DOHH2 (cell line): ENCODE measurements around the gene HLF.

ENCODE experiments used
- H3F3A ChIP-seq: fragments of 200-600 bp; sonication (generic), shearing (Covaris generic); 2 replicates; pipeline ENCODE4 v1.6.0; 2016; ENCODE audit warnings: antibody characterized with exemption, mild to moderate bottlenecking; ENCODE audit not compliant: control insufficient read depth, insufficient read depth
- H3K27ac ChIP-seq: fragments of 200-600 bp; sonication (generic); 2 replicates; pipeline ENCODE4 v1.5.1; 2014; ENCODE audit warnings: low read depth, mild to moderate bottlenecking, low read length, moderate library complexity
- H3K27me3 ChIP-seq: fragments of 200-600 bp; sonication (generic); 2 replicates; pipeline ENCODE4 v1.6.1; 2014; ENCODE audit warnings: mild to moderate bottlenecking, low read length, mixed read lengths; ENCODE audit not compliant: control insufficient read depth
- H3K36me3 ChIP-seq: fragments of 200-600 bp; sonication (generic); 2 replicates; pipeline ENCODE4 v1.6.1; 2014; ENCODE audit warnings: mild to moderate bottlenecking, low read length, moderate library complexity, mixed read lengths; ENCODE audit not compliant: control insufficient read depth
- H3K4me1 ChIP-seq: fragments of 200-600 bp; sonication (generic); 2 replicates; pipeline ENCODE4 v1.6.1; 2014; ENCODE audit warnings: mild to moderate bottlenecking, low read length, mixed read lengths; ENCODE audit not compliant: control insufficient read depth
- H3K4me2 ChIP-seq: fragments of 200-600 bp; sonication (generic); 2 replicates; pipeline ENCODE4 v1.6.0; 2014; ENCODE audit warnings: mild to moderate bottlenecking, low read length, moderate library complexity
- H3K4me3 ChIP-seq: fragments of 200-600 bp; sonication (generic); 2 replicates; pipeline ENCODE4 v1.5.1; 2014; ENCODE audit warnings: mild to moderate bottlenecking, low read length, mixed read lengths
- H3K79me2 ChIP-seq: fragments of 200-600 bp; sonication (generic); 2 replicates; pipeline ENCODE4 v1.6.1; 2014; ENCODE audit warnings: mild to moderate bottlenecking, low read length, mixed read lengths; ENCODE audit not compliant: control insufficient read depth
- H3K9me2 ChIP-seq: fragments of 200-600 bp; sonication (generic); replicated peaks from 2 replicates; pipeline ENCODE4 v1.6.1; 2014; ENCODE audit warnings: mild to moderate bottlenecking, low read length, mixed read lengths; ENCODE audit not compliant: control insufficient read depth
- H3K9me3 ChIP-seq: fragments of 200-600 bp; sonication (generic); 2 replicates; pipeline ENCODE4 v1.6.1; 2014; ENCODE audit warnings: antibody characterized with exemption, low read length, mixed read lengths; ENCODE audit not compliant: control insufficient read depth, insufficient read depth
- H4K20me1 ChIP-seq: fragments of 200-600 bp; sonication (generic); 2 replicates; pipeline ENCODE4 v1.6.0; 2014; ENCODE audit warnings: low read depth, mild to moderate bottlenecking, antibody characterized with exemption, low read length, moderate library complexity; ENCODE audit not compliant: control insufficient read depth, insufficient read depth
- EZH2phosphoT487 ChIP-seq: fragments of 200-600 bp; sonication (generic); IDR thresholded peaks from 2 replicates; pipeline ENCODE4 v1.6.1; 2017; ENCODE audit warnings: borderline replicate concordance, mild to moderate bottlenecking, antibody characterized with exemption, low read length, moderate library complexity, mixed read lengths
- TF ChIP-seq, protein P1 (sequence below): fragments of 200-600 bp; sonication (generic); IDR thresholded peaks from one replicate; pipeline ENCODE4 v1.5.1; 2014; ENCODE audit warnings: antibody characterized with exemption, mild to moderate bottlenecking, low read depth, low read length; ENCODE audit not compliant: poor library complexity, severe bottlenecking

HLF gene

DNA sequence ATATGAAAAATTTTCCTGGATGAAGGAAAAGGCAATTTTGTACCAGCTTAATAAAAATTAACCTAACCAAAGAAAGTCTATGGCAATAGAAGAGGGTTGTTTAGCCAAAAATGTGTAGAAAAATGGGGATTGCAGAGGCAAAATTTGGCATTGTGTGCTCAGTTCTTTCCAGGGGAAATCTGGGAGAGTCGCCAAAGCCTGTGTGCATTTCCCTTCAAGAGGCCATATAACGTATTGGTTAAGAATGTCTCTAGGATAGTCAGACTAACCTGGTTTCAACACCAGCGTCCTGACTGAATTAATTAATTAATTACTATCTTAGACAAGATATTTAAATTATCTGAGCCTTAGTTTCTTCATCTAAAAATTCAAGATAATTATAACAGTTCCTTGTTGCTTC, 44.8 kb upstream of the HLF start:
- Histone ChIP-seq H3K27me3 (no peaks in the 10 kb centered on the region), H3K9me2 (no peaks in the 10 kb centered on the region), H3K4me1 (no peaks in the 10 kb centered on the region), H3F3A (no peaks in the 10 kb centered on the region), H4K20me1 (no peaks in the 10 kb centered on the region), H3K27ac (no peak overlapping the region), H3K4me2 (no peak overlapping the region), H3K36me3 (no peaks in the 10 kb centered on the region), H3K4me3 (no peak overlapping the region), H3K9me3 (no peaks in the 10 kb centered on the region), H3K79me2 (no peaks in the 10 kb centered on the region)
- no peak for TF ChIP-seq EZH2phosphoT487
- TF ChIP-seq, protein P1, sequence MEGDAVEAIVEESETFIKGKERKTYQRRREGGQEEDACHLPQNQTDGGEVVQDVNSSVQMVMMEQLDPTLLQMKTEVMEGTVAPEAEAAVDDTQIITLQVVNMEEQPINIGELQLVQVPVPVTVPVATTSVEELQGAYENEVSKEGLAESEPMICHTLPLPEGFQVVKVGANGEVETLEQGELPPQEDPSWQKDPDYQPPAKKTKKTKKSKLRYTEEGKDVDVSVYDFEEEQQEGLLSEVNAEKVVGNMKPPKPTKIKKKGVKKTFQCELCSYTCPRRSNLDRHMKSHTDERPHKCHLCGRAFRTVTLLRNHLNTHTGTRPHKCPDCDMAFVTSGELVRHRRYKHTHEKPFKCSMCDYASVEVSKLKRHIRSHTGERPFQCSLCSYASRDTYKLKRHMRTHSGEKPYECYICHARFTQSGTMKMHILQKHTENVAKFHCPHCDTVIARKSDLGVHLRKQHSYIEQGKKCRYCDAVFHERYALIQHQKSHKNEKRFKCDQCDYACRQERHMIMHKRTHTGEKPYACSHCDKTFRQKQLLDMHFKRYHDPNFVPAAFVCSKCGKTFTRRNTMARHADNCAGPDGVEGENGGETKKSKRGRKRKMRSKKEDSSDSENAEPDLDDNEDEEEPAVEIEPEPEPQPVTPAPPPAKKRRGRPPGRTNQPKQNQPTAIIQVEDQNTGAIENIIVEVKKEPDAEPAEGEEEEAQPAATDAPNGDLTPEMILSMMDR = no peak

DNA sequence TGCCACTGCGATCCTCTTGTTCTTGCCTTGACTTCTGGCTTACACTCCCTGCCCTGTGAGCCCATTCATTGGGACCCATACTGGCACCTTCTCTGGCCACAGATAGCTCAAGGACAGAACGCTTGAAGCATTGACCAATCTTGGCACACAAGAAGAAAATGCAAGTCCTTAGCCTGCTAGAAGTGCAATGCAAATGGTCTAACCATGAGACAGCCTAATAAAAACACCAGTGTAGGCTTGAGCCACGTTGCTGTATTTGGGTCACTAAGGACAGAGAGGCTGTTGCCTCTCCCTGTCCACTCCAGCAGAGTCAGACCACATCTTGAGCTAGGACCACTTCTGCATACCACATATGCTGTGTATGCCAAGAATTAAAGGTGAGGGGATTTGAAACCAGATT, 41.2 kb upstream of the HLF start:
- Histone ChIP-seq H3K79me2 (no peaks in the 10 kb centered on the region), H3F3A (no peaks in the 10 kb centered on the region), H3K36me3 (no peaks in the 10 kb centered on the region), H3K9me3 (no peaks in the 10 kb centered on the region), H3K4me2 (no peak overlapping the region), H3K27ac (no peak overlapping the region), H3K27me3 (no peaks in the 10 kb centered on the region), H3K9me2 (no peaks in the 10 kb centered on the region), H4K20me1 (no peaks in the 10 kb centered on the region), H3K4me3 (no peak overlapping the region), H3K4me1 (no peaks in the 10 kb centered on the region)
- TF ChIP-seq, protein P1 = no peak
- TF ChIP-seq EZH2phosphoT487 = no peak

DNA sequence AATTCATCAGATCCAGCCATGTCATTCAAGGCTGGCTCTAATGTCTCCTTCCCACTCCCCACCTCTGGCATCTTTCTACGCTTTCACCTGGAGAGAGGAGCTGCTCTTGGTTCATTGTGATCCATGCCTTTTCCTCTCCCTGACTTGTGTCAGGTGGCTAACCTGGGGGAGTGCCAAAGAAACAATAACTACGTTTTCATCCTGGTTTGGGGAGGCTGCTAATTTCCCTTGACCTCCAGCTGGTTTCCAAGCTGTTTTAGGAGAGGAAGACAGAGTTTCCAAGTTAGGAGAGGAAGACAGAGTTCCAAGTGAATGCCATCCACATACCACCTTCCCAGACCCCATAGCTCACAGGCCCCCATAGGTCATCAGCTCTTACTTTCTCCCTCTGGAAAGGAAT, 40.0 kb upstream of the HLF start:
- no peaks in the 10 kb centered on the region for H3K27me3 ChIP-seq
- no peak overlapping the region for H3K27ac ChIP-seq
- no peaks in the 10 kb centered on the region for H3K36me3 ChIP-seq
- TF ChIP-seq EZH2phosphoT487 = no peak
- TF ChIP-seq, protein P1 = no peak
- no peaks in the 10 kb centered on the region for H3K9me3 ChIP-seq
- H3K4me2 ChIP-seq = no peak overlapping the region
- H3K79me2 ChIP-seq = no peaks in the 10 kb centered on the region
- H4K20me1 ChIP-seq = no peaks in the 10 kb centered on the region
- no peaks in the 10 kb centered on the region for H3K4me1 ChIP-seq
- H3K9me2 ChIP-seq = no peaks in the 10 kb centered on the region
- H3F3A ChIP-seq = no peaks in the 10 kb centered on the region
- no peak overlapping the region for H3K4me3 ChIP-seq

DNA sequence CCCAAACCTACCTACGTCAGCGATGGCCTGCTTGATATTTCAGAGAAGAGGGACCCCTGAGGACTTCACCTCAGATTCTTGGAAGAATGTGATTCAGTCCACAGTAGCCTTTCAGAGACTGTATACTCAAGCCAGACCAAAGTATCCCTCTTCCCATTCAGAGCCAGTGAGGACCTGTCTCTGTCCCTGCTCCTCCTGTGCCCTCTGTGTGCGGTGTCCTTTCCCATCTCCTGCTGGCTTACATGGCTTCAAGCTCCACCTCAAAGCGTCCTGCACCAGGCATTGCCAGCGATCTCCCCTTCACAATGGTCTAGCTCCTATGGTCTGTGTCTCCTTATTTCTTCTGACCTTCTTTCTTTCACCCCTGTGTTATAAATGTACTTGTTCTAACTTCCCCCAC, 39.5 kb upstream of the HLF start:
- TF ChIP-seq, protein P1 = no peak
- no peak for TF ChIP-seq EZH2phosphoT487
- H3F3A ChIP-seq = no peaks in the 10 kb centered on the region
- H3K27ac ChIP-seq = no peak overlapping the region
- no peak overlapping the region for H3K4me3 ChIP-seq
- H3K9me3 ChIP-seq = no peaks in the 10 kb centered on the region
- H4K20me1 ChIP-seq = no peaks in the 10 kb centered on the region
- no peaks in the 10 kb centered on the region for H3K4me1 ChIP-seq
- H3K4me2 ChIP-seq = no peak overlapping the region
- no peaks in the 10 kb centered on the region for H3K9me2 ChIP-seq
- no peaks in the 10 kb centered on the region for H3K79me2 ChIP-seq
- no peaks in the 10 kb centered on the region for H3K27me3 ChIP-seq
- no peaks in the 10 kb centered on the region for H3K36me3 ChIP-seq
